ENCODE data around the gene DHX29. TPM values are rescaled to one million over a fixed set of nuclear protein-coding genes. Genes with fewer than 3 reads are reported as not detected.

The DHX29 gene
- polyA plus RNA-seq, 1 donor (not counting 4 experiments of a cell fraction or from before 2014, with no cell fraction given), result 18.8 TPM

DNA sequence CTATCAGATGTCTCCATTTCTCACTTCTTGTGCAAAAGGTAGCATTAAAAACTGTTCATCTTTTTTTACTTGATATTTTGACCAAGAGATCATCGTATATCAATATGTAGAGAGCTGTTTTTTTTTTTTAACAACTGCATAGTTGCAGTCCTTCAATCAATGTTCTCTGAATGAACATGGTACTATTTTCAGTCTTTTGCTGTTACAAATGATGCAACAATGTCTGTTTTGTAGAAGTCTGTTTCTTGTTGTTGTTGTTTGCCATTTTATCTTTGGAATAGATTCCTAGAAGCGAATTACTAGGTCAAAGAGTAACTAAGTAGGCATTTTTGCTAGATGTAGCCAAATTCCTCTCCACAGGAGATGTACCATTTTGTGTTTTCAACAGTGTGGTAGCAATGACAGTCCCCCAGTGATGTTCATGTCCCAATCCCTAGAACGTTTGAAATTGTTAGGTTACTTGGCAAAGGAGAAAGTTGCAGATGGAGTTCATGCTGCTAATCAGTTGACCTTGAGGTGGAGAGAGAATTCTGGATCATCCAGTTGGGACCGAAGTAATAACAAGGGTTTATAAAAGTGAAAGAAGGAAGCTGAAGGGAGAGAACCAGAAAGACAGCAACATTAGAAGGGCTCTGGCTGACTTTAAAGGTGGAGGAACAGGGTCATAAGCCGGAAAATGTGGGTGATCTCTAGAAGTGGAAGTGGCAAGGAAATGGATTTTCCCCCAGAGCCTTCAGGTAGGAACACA lies 6.5 kb upstream of the DHX29 start:
- Histone ChIP-seq H3K4me3 (ENCODE audit: control insufficient read depth in 2 of 3, extremely low read depth in 1 of 3, insufficient read depth in 2 of 3, low read depth in 1 of 3, low read length in 3 of 3) (no peak overlapping the region), H4K20me1 (ENCODE audit: control insufficient read depth, extremely low read depth, insufficient read depth, low read length) (no peaks in the 10 kb centered on the region), H2AFZ (ENCODE audit: control insufficient read depth, low read length) (no peak overlapping the region), H3K27ac (ENCODE audit: control insufficient read depth, insufficient read depth, low read length) (no peak overlapping the region), H3K27me3 (ENCODE audit: control insufficient read depth, extremely low read depth, insufficient read depth, low read length) (no peaks in the 10 kb centered on the region), H3K9ac (ENCODE audit: control insufficient read depth, extremely low read depth, insufficient read depth, low read length) (no peak overlapping the region), H3K4me2 (ENCODE audit: control insufficient read depth, extremely low read depth, insufficient read depth, low read depth, low read length) (no peak overlapping the region), H3K9me3 (ENCODE audit: control insufficient read depth, low read depth, low read length) (no peaks in the 10 kb centered on the region), H3K36me3 (ENCODE audit: control insufficient read depth in 2 of 2, extremely low read depth in 1 of 2, insufficient read depth in 2 of 2, low read length in 2 of 2) (peaks cover 2 to 3% of the 10 kb centered on the region in 2 experiments), H3K79me2 (ENCODE audit: control insufficient read depth, insufficient read depth, low read length) (peaks cover 99% of the 10 kb centered on the region), H3K4me1 (ENCODE audit: control insufficient read depth, extremely low read depth, insufficient read depth, low read length) (peaks cover 9% of the 10 kb centered on the region), H3K9me1 (ENCODE audit: control insufficient read depth, extremely low read depth, insufficient read depth, low read length) (no peaks in the 10 kb centered on the region)
- DNase-seq (ENCODE audit: low read depth, low spot score) (no peak), FAIRE-seq (no peak)
- no peak for TF ChIP-seq EZH2 (IDR thresholded peaks at IDR 0.05; ENCODE audit: low read length)
- TF ChIP-seq, protein P1, sequence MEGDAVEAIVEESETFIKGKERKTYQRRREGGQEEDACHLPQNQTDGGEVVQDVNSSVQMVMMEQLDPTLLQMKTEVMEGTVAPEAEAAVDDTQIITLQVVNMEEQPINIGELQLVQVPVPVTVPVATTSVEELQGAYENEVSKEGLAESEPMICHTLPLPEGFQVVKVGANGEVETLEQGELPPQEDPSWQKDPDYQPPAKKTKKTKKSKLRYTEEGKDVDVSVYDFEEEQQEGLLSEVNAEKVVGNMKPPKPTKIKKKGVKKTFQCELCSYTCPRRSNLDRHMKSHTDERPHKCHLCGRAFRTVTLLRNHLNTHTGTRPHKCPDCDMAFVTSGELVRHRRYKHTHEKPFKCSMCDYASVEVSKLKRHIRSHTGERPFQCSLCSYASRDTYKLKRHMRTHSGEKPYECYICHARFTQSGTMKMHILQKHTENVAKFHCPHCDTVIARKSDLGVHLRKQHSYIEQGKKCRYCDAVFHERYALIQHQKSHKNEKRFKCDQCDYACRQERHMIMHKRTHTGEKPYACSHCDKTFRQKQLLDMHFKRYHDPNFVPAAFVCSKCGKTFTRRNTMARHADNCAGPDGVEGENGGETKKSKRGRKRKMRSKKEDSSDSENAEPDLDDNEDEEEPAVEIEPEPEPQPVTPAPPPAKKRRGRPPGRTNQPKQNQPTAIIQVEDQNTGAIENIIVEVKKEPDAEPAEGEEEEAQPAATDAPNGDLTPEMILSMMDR (optimal IDR thresholded peaks at IDR 0.05 in 1 of 3, IDR thresholded peaks at IDR 0.05 in 1 of 3, conservative IDR thresholded peaks at IDR 0.05 in 1 of 3; ENCODE audit: extremely low read depth in 1 of 3, insufficient read depth in 2 of 3, low read length in 3 of 3), result no peak
- dilution Hi-C loops (cut with MboI; ENCODE audit: extremely low pct_ligation_motif_present, low sequenced_read_pairs), result no loop called here

DNA sequence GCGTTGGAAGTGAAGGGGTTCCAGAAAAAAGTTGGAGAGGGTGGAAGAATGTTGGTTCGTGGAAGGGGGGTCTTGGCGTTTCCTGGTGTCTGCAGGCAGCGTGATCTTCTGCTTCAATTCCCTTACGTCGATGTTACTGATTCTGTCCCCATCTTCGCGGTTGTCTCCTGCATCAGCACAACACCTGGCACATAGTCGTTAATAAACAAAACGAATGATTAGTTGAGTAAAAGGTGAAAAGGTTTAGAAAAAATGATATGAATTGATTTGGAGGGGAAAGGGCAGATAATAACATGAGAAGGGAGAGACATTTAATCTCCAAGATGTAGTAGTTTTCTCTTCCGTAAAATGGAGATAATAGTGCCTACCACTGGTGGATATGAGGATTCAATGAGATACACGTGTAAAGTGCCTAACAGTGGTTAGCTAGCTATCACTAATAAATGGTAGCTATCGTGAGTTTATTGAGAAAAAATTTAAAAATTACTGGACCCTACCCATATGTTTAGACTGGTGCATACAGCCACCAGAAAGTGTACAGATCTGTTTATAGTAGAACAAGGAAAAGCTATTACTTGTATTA lies 851 bp upstream of the DHX29 start:
- Histone ChIP-seq H3K9me1 (ENCODE audit: control insufficient read depth, extremely low read depth, insufficient read depth, low read length) (no peaks in the 10 kb centered on the region), H3K79me2 (ENCODE audit: control insufficient read depth, insufficient read depth, low read length) (peaks cover 91% of the 10 kb centered on the region), H2AFZ (ENCODE audit: control insufficient read depth, low read length) (peak overlapping the region; percentile 94), H3K4me1 (ENCODE audit: control insufficient read depth, extremely low read depth, insufficient read depth, low read length) (peaks cover 38% of the 10 kb centered on the region), H3K27ac (ENCODE audit: control insufficient read depth, insufficient read depth, low read length) (peak overlapping the region; percentile 98), H3K9ac (ENCODE audit: control insufficient read depth, extremely low read depth, insufficient read depth, low read length) (peak overlapping the region; percentile 98), H3K4me2 (ENCODE audit: control insufficient read depth, extremely low read depth, insufficient read depth, low read depth, low read length) (peak overlapping the region; percentile 91), H3K36me3 (ENCODE audit: control insufficient read depth in 2 of 2, extremely low read depth in 1 of 2, insufficient read depth in 2 of 2, low read length in 2 of 2) (peaks cover 2 to 3% of the 10 kb centered on the region in 2 experiments), H3K4me3 (ENCODE audit: control insufficient read depth in 2 of 3, extremely low read depth in 1 of 3, insufficient read depth in 2 of 3, low read depth in 1 of 3, low read length in 3 of 3) (peak overlapping the region; percentile 93 to 99 (median 94)), H3K27me3 (ENCODE audit: control insufficient read depth, extremely low read depth, insufficient read depth, low read length) (no peaks in the 10 kb centered on the region), H3K9me3 (ENCODE audit: control insufficient read depth, low read depth, low read length) (no peaks in the 10 kb centered on the region), H4K20me1 (ENCODE audit: control insufficient read depth, extremely low read depth, insufficient read depth, low read length) (no peaks in the 10 kb centered on the region)
- peak; percentile 44 for FAIRE-seq
- no peak for TF ChIP-seq EZH2 (IDR thresholded peaks at IDR 0.05; ENCODE audit: low read length)
- TF ChIP-seq, protein P1 (optimal IDR thresholded peaks at IDR 0.05 in 1 of 3, IDR thresholded peaks at IDR 0.05 in 1 of 3, conservative IDR thresholded peaks at IDR 0.05 in 1 of 3; ENCODE audit: extremely low read depth in 1 of 3, insufficient read depth in 2 of 3, low read length in 3 of 3), result peak in 1 of 3 experiments; percentile 11
- dilution Hi-C loops (cut with MboI; ENCODE audit: extremely low pct_ligation_motif_present, low sequenced_read_pairs), result no loop called here
- no peak for DNase-seq (ENCODE audit: low read depth, low spot score)
